Prostate gland (tissue), 2 donors: ENCODE data around the gene ERG28. TPM values are rescaled to one million over a fixed set of nuclear protein-coding genes. Genes with fewer than 3 reads are reported as not detected.
A peak's percentile ranks its signal among the peaks of the same experiment; 100 is the strongest.

Experiments used
- DNase-seq: peaks from one replicate; pipeline ENCODE4 v3.0.0-alpha.2; 2019; ENCODE audit warnings: low spot score
- H3K27ac ChIP-seq, 2 donors: fragments of 200-600 bp; sonication (generic); 2 replicates each; pipeline ENCODE4 v1.5.1; 2017 to 2019
- H3K27me3 ChIP-seq: fragments of 200-600 bp; sonication (generic); replicated peaks from 2 replicates; pipeline ENCODE4 v1.5.1; 2019; ENCODE audit not compliant: insufficient read depth
- H3K36me3 ChIP-seq, 2 donors: fragments of 200-600 bp; sonication (generic); 1 replicate in 1 of 2; 2 replicates in 1 of 2; pipeline versions ENCODE4 v1.5.1 to v1.8.1; 2017 to 2019
- H3K4me1 ChIP-seq: fragments of 200-600 bp; sonication (generic); replicated peaks from 2 replicates; pipeline ENCODE4 v1.5.1; 2019
- H3K4me3 ChIP-seq, 2 donors: fragments of 200-600 bp; sonication (generic); 2 replicates each; pipeline ENCODE4 v1.5.1; 2017 to 2019
- H3K9me3 ChIP-seq: fragments of 200-600 bp; sonication (generic); 2 replicates; pipeline ENCODE4 v1.5.1; 2017
- POLR2A ChIP-seq: fragments of 450-650 bp; IDR thresholded peaks from one replicate; pipeline ENCODE4 v1.6.1; 2016; ENCODE audit warnings: antibody characterized with exemption, mild to moderate bottlenecking
- POLR2AphosphoS5 ChIP-seq: sonication (generic); formaldehyde crosslinking; IDR thresholded peaks from one replicate; pipeline ENCODE4 v1.6.1; 2017; ENCODE audit warnings: antibody characterized with exemption
- WGBS: methylation state at CpG from one replicate; pipeline ENCODE4 v1.1.5; 2018; 5-methylcytosine and 5-hydroxymethylcytosine counted together
- intact Hi-C: fragments of 100-400 bp; cut with DNase I; formaldehyde crosslinking; loops from one replicate; pipeline ENCODE4 v1.14.2; 2022
- total RNA-seq, 2 donors: library from RNA; depleted of rRNA; stranded (reverse); fragments of >200 nt; gene quantifications; one replicate each; pipeline ENCODE4 v1.1.0, GENCODE V29; 2016
- TF ChIP-seq, protein P1 (sequence below), 4 experiments: fragments of 200-600 bp in 2 of 4; fragments of 450-650 bp in 2 of 4; sonication (generic) in 2 of 4; IDR thresholded peaks; 1 replicate in 3 of 4; 2 replicates in 1 of 4; pipeline ENCODE4 v1.5.1; 2016 to 2019; ENCODE audit warnings: antibody characterized with exemption in 4 of 4, mild to moderate bottlenecking in 2 of 4, moderate library complexity in 2 of 4

The ERG28 gene
- total RNA-seq, 2 donors from 2014 or later: 16.7 to 54.6 TPM

DNA sequence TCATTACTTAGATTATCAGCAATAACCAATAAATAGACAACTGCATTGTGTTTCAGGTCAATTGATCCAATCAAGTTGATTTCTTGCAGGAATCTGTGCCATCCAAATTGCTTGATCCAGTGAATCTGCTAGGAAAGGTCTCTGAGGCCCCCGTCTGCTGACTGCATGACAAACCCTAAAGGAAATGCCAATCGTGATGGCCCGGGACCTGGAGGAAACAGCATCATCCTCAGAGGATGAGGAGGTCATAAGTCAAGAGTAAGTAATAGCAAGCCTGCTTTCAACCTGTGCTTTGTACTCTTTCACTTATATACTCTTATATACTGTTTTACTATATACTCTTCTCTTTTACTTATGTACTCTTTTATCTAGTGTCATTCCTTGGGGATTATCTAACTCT is 2.3 kb upstream of the ERG28 start:
- no peak overlapping the region for H3K27ac ChIP-seq

GRCh38 chr14:75661499-75661814 is 781 bp upstream of the ERG28 start:
- Histone ChIP-seq H3K9me3 (no peaks in the 10 kb centered on the region), H3K4me3 (peak overlapping the region; percentile 56 to 88), H3K27me3 (no peaks in the 10 kb centered on the region), H3K4me1 (no peaks in the 10 kb centered on the region), H3K27ac (peak overlapping the region; percentile 69 to 85), H3K36me3 (no peaks in the 10 kb centered on the region)
- TF ChIP-seq POLR2A (no peak), POLR2AphosphoS5 (no peak)
- TF ChIP-seq, protein P1, sequence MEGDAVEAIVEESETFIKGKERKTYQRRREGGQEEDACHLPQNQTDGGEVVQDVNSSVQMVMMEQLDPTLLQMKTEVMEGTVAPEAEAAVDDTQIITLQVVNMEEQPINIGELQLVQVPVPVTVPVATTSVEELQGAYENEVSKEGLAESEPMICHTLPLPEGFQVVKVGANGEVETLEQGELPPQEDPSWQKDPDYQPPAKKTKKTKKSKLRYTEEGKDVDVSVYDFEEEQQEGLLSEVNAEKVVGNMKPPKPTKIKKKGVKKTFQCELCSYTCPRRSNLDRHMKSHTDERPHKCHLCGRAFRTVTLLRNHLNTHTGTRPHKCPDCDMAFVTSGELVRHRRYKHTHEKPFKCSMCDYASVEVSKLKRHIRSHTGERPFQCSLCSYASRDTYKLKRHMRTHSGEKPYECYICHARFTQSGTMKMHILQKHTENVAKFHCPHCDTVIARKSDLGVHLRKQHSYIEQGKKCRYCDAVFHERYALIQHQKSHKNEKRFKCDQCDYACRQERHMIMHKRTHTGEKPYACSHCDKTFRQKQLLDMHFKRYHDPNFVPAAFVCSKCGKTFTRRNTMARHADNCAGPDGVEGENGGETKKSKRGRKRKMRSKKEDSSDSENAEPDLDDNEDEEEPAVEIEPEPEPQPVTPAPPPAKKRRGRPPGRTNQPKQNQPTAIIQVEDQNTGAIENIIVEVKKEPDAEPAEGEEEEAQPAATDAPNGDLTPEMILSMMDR (IDR thresholded peaks at IDR 0.05): no peak
- DNase-seq: no peak
- intact Hi-C loops: no loop called here
- 0% methylated on average over 18 of the region's 18 CpGs for WGBS

More for the DNA sequence above, 2.3 kb upstream of the ERG28 start:
- 70% methylated on average over 3 of the region's 3 CpGs for WGBS
- H3K4me3 ChIP-seq: no peak overlapping the region
- no peaks in the 10 kb centered on the region for H3K36me3 ChIP-seq
- H3K4me1 ChIP-seq: no peaks in the 10 kb centered on the region
- intact Hi-C loops: no loop called here
- DNase-seq: no peak
- H3K27me3 ChIP-seq: no peaks in the 10 kb centered on the region
- TF ChIP-seq, protein P1 (IDR thresholded peaks at IDR 0.05): no peak
- TF ChIP-seq POLR2AphosphoS5: no peak
- no peak for TF ChIP-seq POLR2A
- no peaks in the 10 kb centered on the region for H3K9me3 ChIP-seq

GRCh38 chr14:75660238-75660629 is 442 bp downstream of the ERG28 start:
- Histone ChIP-seq H3K36me3 (no peaks in the 10 kb centered on the region), H3K27ac (peak overlapping the region; percentile 69 to 85), H3K4me3 (peak overlapping the region; percentile 56 to 88), H3K9me3 (no peaks in the 10 kb centered on the region), H3K4me1 (no peaks in the 10 kb centered on the region), H3K27me3 (no peaks in the 10 kb centered on the region)
- 13% methylated on average over 4 of the region's 4 CpGs for WGBS
- intact Hi-C loops: no loop called here
- TF ChIP-seq POLR2AphosphoS5 (no peak), POLR2A (no peak)
- TF ChIP-seq, protein P1 (IDR thresholded peaks at IDR 0.05): no peak
- no peak for DNase-seq

GRCh38 chr14:75658957-75659356 is 1.7 kb downstream of the ERG28 start:
- intact Hi-C loops: loop anchor here (5.0 kb wide), 1 partner anchor 352 kb away; no protein-coding TSS in a partner anchor
- no peaks in the 10 kb centered on the region for H3K36me3 ChIP-seq
- no peak for DNase-seq
- H3K27ac ChIP-seq: peak overlapping the region in 1 of 2 donors; percentile 85
- WGBS: 95% methylated on average over 2 of the region's 2 CpGs
- H3K4me3 ChIP-seq: no peak overlapping the region
- TF ChIP-seq POLR2AphosphoS5: no peak
- TF ChIP-seq, protein P1 (IDR thresholded peaks at IDR 0.05): no peak
- TF ChIP-seq POLR2A: no peak
- H3K27me3 ChIP-seq: no peaks in the 10 kb centered on the region
- H3K4me1 ChIP-seq: no peaks in the 10 kb centered on the region
- H3K9me3 ChIP-seq: no peaks in the 10 kb centered on the region

DNA sequence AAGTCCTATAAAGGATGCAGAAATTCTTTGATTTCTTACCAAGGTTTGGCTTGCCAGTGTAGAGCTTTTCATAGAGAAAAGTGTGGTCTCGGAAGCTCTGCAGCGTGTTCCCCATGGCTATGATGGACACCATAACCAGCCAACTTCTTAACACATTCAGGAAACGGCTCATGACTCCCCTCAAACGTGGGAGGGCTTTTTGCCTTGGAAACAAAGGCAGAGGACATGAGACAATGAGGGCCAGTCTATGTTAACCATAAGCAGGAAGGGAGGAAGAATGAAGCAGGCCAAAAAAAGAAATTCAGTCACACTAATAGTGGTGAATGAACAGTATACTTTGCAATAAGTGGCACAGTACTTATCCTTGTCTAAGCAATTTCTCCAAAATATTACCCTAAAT is 3.3 kb downstream of the ERG28 start:
- no peaks in the 10 kb centered on the region for H3K9me3 ChIP-seq
- H3K27ac ChIP-seq: no peak overlapping the region
- 73% methylated on average over 4 of the region's 4 CpGs for WGBS
- H3K4me1 ChIP-seq: no peaks in the 10 kb centered on the region
- no peak overlapping the region for H3K4me3 ChIP-seq
- no peak for DNase-seq
- TF ChIP-seq POLR2AphosphoS5: no peak
- no peak for TF ChIP-seq POLR2A
- TF ChIP-seq, protein P1 (IDR thresholded peaks at IDR 0.05): no peak
- H3K36me3 ChIP-seq: no peaks in the 10 kb centered on the region
- intact Hi-C loops: loop anchor here (5.0 kb wide), 1 partner anchor 350 kb away; no protein-coding TSS in a partner anchor
- H3K27me3 ChIP-seq: no peaks in the 10 kb centered on the region
